ENCODE data around the gene SEC14L2.

DNA sequence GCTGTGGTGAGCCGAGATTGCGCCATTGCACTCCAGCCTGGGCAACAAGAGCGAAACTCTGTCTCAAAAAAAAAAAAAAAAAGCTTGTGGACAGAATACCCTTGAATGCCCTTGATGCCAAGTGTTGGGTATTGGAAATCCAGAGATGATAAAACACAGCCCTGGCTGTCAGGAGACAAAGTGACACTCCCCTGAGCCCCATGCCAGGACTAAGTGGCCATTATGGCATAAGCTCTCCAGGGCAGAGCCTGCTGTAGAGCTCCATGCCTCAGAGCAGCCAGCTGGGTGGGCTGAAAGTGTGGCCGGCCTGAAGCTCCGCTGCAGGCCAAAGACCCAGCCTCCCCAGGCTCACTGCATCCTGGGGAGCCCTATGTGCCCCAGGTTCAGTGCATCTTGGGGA is 14.5 kb upstream of the SEC14L2 start:
- TF ChIP-seq GATA2 (IDR thresholded peaks at IDR 0.05; ENCODE audit: low read depth, low read length), result no peak
- no peak for TF ChIP-seq GATA3 (IDR thresholded peaks at IDR 0.05; ENCODE audit: low read depth, low read length)

Measured in SH-SY5Y (cell line).